CD14-positive monocyte (primary cell): ENCODE data around the gene NEMP1. TPM values are rescaled to one million over a fixed set of nuclear protein-coding genes. Genes with fewer than 3 reads are reported as not detected.

ENCODE experiments used
- DNase-seq, 3 donors: peaks; one replicate each; pipeline ENCODE4 v3.0.0-alpha.2; 2011 to 2022
- H2AFZ ChIP-seq: 2 replicates; pipeline ENCODE4 v1.6.0; 2012; ENCODE audit warnings: mild to moderate bottlenecking, low read depth, low read length, inconsistent platforms; ENCODE audit not compliant: insufficient read depth, poor library complexity, severe bottlenecking
- H3K27ac ChIP-seq, 2 donors: 1 replicate in 1 of 2; 2 replicates in 1 of 2; pipeline ENCODE4 v1.5.1; 2012 to 2013; ENCODE audit warnings: low read length in 2 of 2, control low read depth in 1 of 2, inconsistent platforms in 1 of 2, low read depth in 1 of 2, mild to moderate bottlenecking in 1 of 2
- H3K27me3 ChIP-seq, 2 donors: one replicate each; pipeline versions ENCODE4 v1.6.0 to v1.6.1; 2011 to 2013; ENCODE audit warnings: low read length in 2 of 2; ENCODE audit not compliant: control insufficient read depth in 2 of 2, insufficient read depth in 2 of 2
- H3K36me3 ChIP-seq, 2 donors: replicated peaks in 1 of 2; 1 replicate in 1 of 2; 2 replicates in 1 of 2; pipeline versions ENCODE4 v1.5.1 to v1.6.1; 2012 to 2013; ENCODE audit warnings: low read length in 2 of 2, control low read depth in 1 of 2, inconsistent platforms in 1 of 2, mild to moderate bottlenecking in 1 of 2; ENCODE audit not compliant: insufficient read depth in 2 of 2, control insufficient read depth in 1 of 2
- H3K4me1 ChIP-seq, 2 donors: 1 replicate in 1 of 2; 2 replicates in 1 of 2; pipeline versions ENCODE4 v1.5.1 to v1.6.1; 2012 to 2013; ENCODE audit warnings: low read length in 2 of 2, control low read depth in 1 of 2, inconsistent platforms in 1 of 2, mild to moderate bottlenecking in 1 of 2, moderate library complexity in 1 of 2; ENCODE audit not compliant: insufficient read depth in 2 of 2, control insufficient read depth in 1 of 2
- H3K4me2 ChIP-seq: replicated peaks from 2 replicates; pipeline ENCODE3; 2012; ENCODE audit warnings: low read length, moderate library complexity, mild to moderate bottlenecking; ENCODE audit not compliant: poor library complexity, severe bottlenecking; ENCODE audit errors: extremely low read depth
- H3K4me3 ChIP-seq, 3 experiments: fragments of 200-600 bp in 1 of 3; sonication (generic) in 1 of 3; replicated peaks in 1 of 3; 1 replicate in 2 of 3; 2 replicates in 1 of 3; pipeline ENCODE4 v1.5.1; 2011 to 2013; ENCODE audit warnings: low read length in 3 of 3, mild to moderate bottlenecking in 3 of 3, control low read depth in 2 of 3, low read depth in 2 of 3, inconsistent platforms in 1 of 3, moderate library complexity in 1 of 3
- H3K79me2 ChIP-seq: 2 replicates; pipeline ENCODE4 v1.6.0; 2012; ENCODE audit warnings: mild to moderate bottlenecking, control low read depth, inconsistent platforms, low read length, moderate library complexity; ENCODE audit not compliant: insufficient read depth
- H3K9ac ChIP-seq: 2 replicates; pipeline ENCODE4 v1.6.0; 2017; ENCODE audit warnings: low read length, mild to moderate bottlenecking; ENCODE audit not compliant: insufficient read depth, poor library complexity, severe bottlenecking
- H3K9me3 ChIP-seq, 2 donors: replicated peaks in 1 of 2; 1 replicate in 1 of 2; 2 replicates in 1 of 2; pipeline versions ENCODE4 v1.5.1 to v1.6.1; 2012 to 2013; ENCODE audit warnings: low read length in 2 of 2, control low read depth in 1 of 2; ENCODE audit not compliant: control insufficient read depth in 1 of 2, insufficient read depth in 1 of 2
- H4K20me1 ChIP-seq: 2 replicates; pipeline ENCODE4 v1.6.0; 2012; ENCODE audit warnings: mild to moderate bottlenecking, low read length, control low read depth, moderate library complexity; ENCODE audit not compliant: insufficient read depth
- H3K27ac Mint-ChIP-seq, 7 donors: one replicate each; pipeline ENCODE4 v1.8.0; 2020; ENCODE audit warnings: mild to moderate bottlenecking in 7 of 7, mixed read lengths in 7 of 7, moderate library complexity in 6 of 7, inconsistent platforms in 2 of 7
- H3K27me3 Mint-ChIP-seq, 3 donors: one replicate each; pipeline ENCODE4 v1.8.0; 2021 to 2022; ENCODE audit warnings: low read depth in 3 of 3, mild to moderate bottlenecking in 3 of 3, mixed read lengths in 3 of 3, moderate library complexity in 3 of 3, inconsistent platforms in 1 of 3
- H3K36me3 Mint-ChIP-seq, 2 donors: one replicate each; pipeline ENCODE4 v1.8.0; 2020; ENCODE audit warnings: mixed read lengths in 2 of 2, inconsistent platforms in 1 of 2, mild to moderate bottlenecking in 1 of 2
- H3K4me1 Mint-ChIP-seq: one replicate; pipeline ENCODE4 v1.8.0; 2020; ENCODE audit warnings: mild to moderate bottlenecking, mixed read lengths
- H3K4me3 Mint-ChIP-seq, 2 donors: one replicate each; pipeline ENCODE4 v1.8.0; 2020; ENCODE audit warnings: mild to moderate bottlenecking in 2 of 2, mixed read lengths in 2 of 2, moderate library complexity in 1 of 2
- H3K9me3 Mint-ChIP-seq, 7 donors: one replicate each; pipeline ENCODE4 v1.8.0; 2020 to 2022; ENCODE audit warnings: mixed read lengths in 7 of 7, mild to moderate bottlenecking in 6 of 7, moderate library complexity in 6 of 7, inconsistent platforms in 2 of 7
- CTCF ChIP-seq: fragments of 200-600 bp; IDR thresholded peaks from one replicate; pipeline ENCODE4 v1.8.0; 2022; ENCODE audit warnings: antibody characterized with exemption, mild to moderate bottlenecking
- WGBS: methylation state at CpG from one replicate; pipeline ENCODE4 v1.1.5; 2013; ENCODE audit warnings: missing lambda C conversion rate; ENCODE audit not compliant: insufficient coverage; 5-methylcytosine and 5-hydroxymethylcytosine counted together
- intact Hi-C, 2 donors: fragments of 100-400 bp; cut with micrococcal nuclease; formaldehyde crosslinking; loops; one replicate each; pipeline versions ENCODE4 v1.15.0 to v1.15.1; 2023
- polyA plus RNA-seq, 3 donors: library from polyadenylated mRNA; depleted of rRNA in 1 of 3; unstranded in 2 of 3; stranded (reverse) in 1 of 3; fragments of 300-500 nt in 2 of 3; fragments of >200 nt in 1 of 3; fragmentation: Illumina TruSeq in 2 of 3; gene quantifications; 1 replicate in 2 of 3; 2 replicates in 1 of 3; pipeline ENCODE4 v1.2.3, GENCODE V29; 2012 to 2021

NEMP1 gene
- polyA plus RNA-seq, 3 donors = 1.9 to 4.6 (median 2.2) TPM

GRCh38 chr12:57127726-57128518 lies 49.3 kb upstream of the NEMP1 start, which contains the start of gene LRP1:
Gene LRP1 (plus strand): TSS chr12:57128483. CDS start chr12:57128965, 482 bp downstream.
- H4K20me1 ChIP-seq = peaks cover 31% of the 10 kb centered on the region
- H3K27me3 ChIP-seq = peaks cover 0 to 16% of the 10 kb centered on the region in 2 donors
- H3K9me3 ChIP-seq = peaks cover 0 to 3% of the 10 kb centered on the region in 2 donors
- peak within 1 kb of the TSS; percentile 82 to 98 (median 92) for H3K4me3 ChIP-seq
- H3K4me2 ChIP-seq = peak within 1 kb of the TSS; percentile 100
- H3K36me3 ChIP-seq = peaks cover 4 to 19% of the 10 kb centered on the region in 2 donors
- peaks cover 0 to 8% (median 3%) of the 10 kb centered on the region in 7 donors for H3K9me3 Mint-ChIP-seq
- H2AFZ ChIP-seq = peak within 1 kb of the TSS; percentile 95
- H3K4me1 Mint-ChIP-seq = peaks cover 45% of the 10 kb centered on the region
- H3K27ac Mint-ChIP-seq = peak within 1 kb of the TSS; percentile 90 to 98 (median 94)
- peak; percentile 62 to 75 (median 70) for DNase-seq
- peak within 1 kb of the TSS; percentile 75 for H3K9ac ChIP-seq
- peak within 1 kb of the TSS; percentile 80 to 84 for H3K27ac ChIP-seq
- H3K27me3 Mint-ChIP-seq = peaks cover 5 to 30% (median 26%) of the 10 kb centered on the region in 3 donors
- H3K4me1 ChIP-seq = peaks cover 40 to 47% of the 10 kb centered on the region in 2 donors
- peaks cover 45% of the 10 kb centered on the region for H3K79me2 ChIP-seq
- no peak for TF ChIP-seq CTCF
- peak within 1 kb of the TSS; percentile 93 to 95 for H3K4me3 Mint-ChIP-seq
- under 1% methylated on average over 39 of the region's 57 CpGs for WGBS
- H3K36me3 Mint-ChIP-seq = peaks cover 25% of the 10 kb centered on the region in 2 donors
- intact Hi-C loops = loop anchor here in 1 of 2 donors (5.0 kb wide), 1 partner anchor 34 kb away; no protein-coding TSS in a partner anchor

GRCh38 chr12:57127101-57127725 lies 48.6 kb upstream of the NEMP1 start:
- peaks cover 37% of the 10 kb centered on the region for H3K79me2 ChIP-seq
- peak overlapping the region; percentile 63 to 87 (median 82) for H3K27ac Mint-ChIP-seq
- peak; percentile 40 for TF ChIP-seq CTCF
- H3K4me1 Mint-ChIP-seq = peaks cover 38% of the 10 kb centered on the region
- H3K4me2 ChIP-seq = peak overlapping the region; percentile 100
- peaks cover 0 to 3% of the 10 kb centered on the region in 2 donors for H3K9me3 ChIP-seq
- H4K20me1 ChIP-seq = peaks cover 24% of the 10 kb centered on the region
- peak overlapping the region; percentile 82 to 98 (median 92) for H3K4me3 ChIP-seq
- H3K27me3 ChIP-seq = peaks cover 0 to 16% of the 10 kb centered on the region in 2 donors
- H2AFZ ChIP-seq = no peak overlapping the region
- H3K27me3 Mint-ChIP-seq = peaks cover 5 to 29% (median 26%) of the 10 kb centered on the region in 3 donors
- peaks cover 18% of the 10 kb centered on the region in 2 donors for H3K36me3 Mint-ChIP-seq
- H3K9me3 Mint-ChIP-seq = peaks cover 0 to 8% (median 3%) of the 10 kb centered on the region in 7 donors
- H3K9ac ChIP-seq = peak overlapping the region; percentile 75
- 6% methylated on average over 19 of the region's 26 CpGs for WGBS
- peak overlapping the region; percentile 78 to 82 for H3K27ac ChIP-seq
- intact Hi-C loops = loop anchor here in 1 of 2 donors (5.0 kb wide), 1 partner anchor 35 kb away; no protein-coding TSS in a partner anchor
- H3K4me1 ChIP-seq = peaks cover 33 to 40% of the 10 kb centered on the region in 2 donors
- peak; percentile 58 to 75 (median 67) for DNase-seq
- peak overlapping the region; percentile 93 to 95 for H3K4me3 Mint-ChIP-seq
- H3K36me3 ChIP-seq = peaks cover 0 to 13% of the 10 kb centered on the region in 2 donors
